ENCODE results near the gene TGFBR3.

DNA sequence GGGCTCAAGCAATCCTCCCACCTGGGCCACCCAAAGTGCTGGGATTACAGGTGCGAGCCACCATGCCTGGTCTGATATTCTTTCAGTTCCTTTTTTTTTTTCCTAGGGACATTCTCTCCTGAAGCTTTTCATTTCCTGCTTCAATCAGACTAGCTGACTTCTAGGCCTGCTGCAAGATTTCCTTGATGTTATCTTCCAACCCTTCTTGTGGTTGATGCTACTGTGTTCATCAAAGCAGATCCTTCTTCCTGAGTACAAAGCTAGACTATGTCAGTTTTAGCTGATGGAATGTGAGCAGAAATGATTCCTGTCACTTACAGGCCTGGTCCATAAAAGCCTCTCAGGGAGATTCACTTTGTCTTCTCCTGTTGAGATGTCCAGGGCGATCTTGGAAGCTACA is 238.9 kb downstream of the TGFBR3 start:
- TF ChIP-seq, protein P1, sequence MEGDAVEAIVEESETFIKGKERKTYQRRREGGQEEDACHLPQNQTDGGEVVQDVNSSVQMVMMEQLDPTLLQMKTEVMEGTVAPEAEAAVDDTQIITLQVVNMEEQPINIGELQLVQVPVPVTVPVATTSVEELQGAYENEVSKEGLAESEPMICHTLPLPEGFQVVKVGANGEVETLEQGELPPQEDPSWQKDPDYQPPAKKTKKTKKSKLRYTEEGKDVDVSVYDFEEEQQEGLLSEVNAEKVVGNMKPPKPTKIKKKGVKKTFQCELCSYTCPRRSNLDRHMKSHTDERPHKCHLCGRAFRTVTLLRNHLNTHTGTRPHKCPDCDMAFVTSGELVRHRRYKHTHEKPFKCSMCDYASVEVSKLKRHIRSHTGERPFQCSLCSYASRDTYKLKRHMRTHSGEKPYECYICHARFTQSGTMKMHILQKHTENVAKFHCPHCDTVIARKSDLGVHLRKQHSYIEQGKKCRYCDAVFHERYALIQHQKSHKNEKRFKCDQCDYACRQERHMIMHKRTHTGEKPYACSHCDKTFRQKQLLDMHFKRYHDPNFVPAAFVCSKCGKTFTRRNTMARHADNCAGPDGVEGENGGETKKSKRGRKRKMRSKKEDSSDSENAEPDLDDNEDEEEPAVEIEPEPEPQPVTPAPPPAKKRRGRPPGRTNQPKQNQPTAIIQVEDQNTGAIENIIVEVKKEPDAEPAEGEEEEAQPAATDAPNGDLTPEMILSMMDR (IDR thresholded peaks at IDR 0.05 in 8 of 11, conservative IDR thresholded peaks at IDR 0.05 in 3 of 11) = no peak
- TF ChIP-seq POLR2A (IDR thresholded peaks at IDR 0.05) = no peak
- no peak for TF ChIP-seq POLR2AphosphoS5 (IDR thresholded peaks at IDR 0.05)
